Breast epithelium (tissue), 4 donors: ENCODE results near the gene KCNK7. TPM values are rescaled to one million over a fixed set of nuclear protein-coding genes. Genes with fewer than 3 reads are reported as not detected.

ENCODE experiments used
- DNase-seq, 2 donors: peaks; one replicate each; pipeline ENCODE4 v3.0.0-alpha.2; 2019; ENCODE audit warnings: low spot score in 2 of 2
- H3K27ac ChIP-seq, 2 donors: fragments of 200-600 bp; sonication (generic) in 1 of 2; one replicate each; pipeline ENCODE4 v1.5.1; 2016 to 2019; ENCODE audit warnings: mild to moderate bottlenecking in 1 of 2
- H3K27me3 ChIP-seq, 2 donors: fragments of 200-600 bp; sonication (generic) in 1 of 2; one replicate each; pipeline versions ENCODE4 v1.5.1 to v1.6.0; 2017 to 2019; ENCODE audit warnings: control low read depth in 1 of 2, mild to moderate bottlenecking in 1 of 2
- H3K36me3 ChIP-seq: fragments of 200-600 bp; one replicate; pipeline ENCODE4 v1.5.1; 2019
- H3K4me1 ChIP-seq, 2 donors: fragments of 200-600 bp; sonication (generic); one replicate each; pipeline ENCODE4 v1.5.1; 2016 to 2019; ENCODE audit warnings: control low read depth in 1 of 2
- H3K4me3 ChIP-seq, 3 donors: fragments of 200-600 bp; sonication (generic); 1 replicate in 2 of 3; 2 replicates in 1 of 3; pipeline ENCODE4 v1.5.1; 2016 to 2019; ENCODE audit warnings: mild to moderate bottlenecking in 3 of 3, moderate library complexity in 2 of 3
- H3K9me3 ChIP-seq, 2 donors: fragments of 200-600 bp; sonication (generic) in 1 of 2; one replicate each; pipeline ENCODE4 v1.5.1; 2016 to 2019; ENCODE audit warnings: control low read depth in 1 of 2
- CTCF ChIP-seq, 3 donors: fragments of 450-650 bp; IDR thresholded peaks; one replicate each; pipeline ENCODE4 v1.5.1; 2016 to 2017; ENCODE audit warnings: antibody characterized with exemption in 3 of 3, mild to moderate bottlenecking in 3 of 3, moderate library complexity in 3 of 3
- POLR2A ChIP-seq: fragments of 450-650 bp; IDR thresholded peaks from one replicate; pipeline ENCODE4 v1.6.1; 2016; ENCODE audit warnings: antibody characterized with exemption, mild to moderate bottlenecking, moderate library complexity
- POLR2AphosphoS5 ChIP-seq, 3 donors: sonication (generic); formaldehyde crosslinking; IDR thresholded peaks; one replicate each; pipeline ENCODE4 v1.6.1; 2017; ENCODE audit warnings: antibody characterized with exemption in 3 of 3
- intact Hi-C: fragments of 100-400 bp; cut with DNase I; formaldehyde crosslinking; loops from one replicate; pipeline ENCODE4 v1.15.1; 2023; ENCODE audit warnings: low total_unique reads
- total RNA-seq, 3 donors: library from RNA; depleted of rRNA; stranded (reverse); fragments of >200 nt; gene quantifications; one replicate each; pipeline ENCODE4 v1.1.0, GENCODE V29; 2016

Gene KCNK7
- total RNA-seq, 3 donors from 2014 or later, result 0.33 to 2.2 (median 0.80) TPM

DNA sequence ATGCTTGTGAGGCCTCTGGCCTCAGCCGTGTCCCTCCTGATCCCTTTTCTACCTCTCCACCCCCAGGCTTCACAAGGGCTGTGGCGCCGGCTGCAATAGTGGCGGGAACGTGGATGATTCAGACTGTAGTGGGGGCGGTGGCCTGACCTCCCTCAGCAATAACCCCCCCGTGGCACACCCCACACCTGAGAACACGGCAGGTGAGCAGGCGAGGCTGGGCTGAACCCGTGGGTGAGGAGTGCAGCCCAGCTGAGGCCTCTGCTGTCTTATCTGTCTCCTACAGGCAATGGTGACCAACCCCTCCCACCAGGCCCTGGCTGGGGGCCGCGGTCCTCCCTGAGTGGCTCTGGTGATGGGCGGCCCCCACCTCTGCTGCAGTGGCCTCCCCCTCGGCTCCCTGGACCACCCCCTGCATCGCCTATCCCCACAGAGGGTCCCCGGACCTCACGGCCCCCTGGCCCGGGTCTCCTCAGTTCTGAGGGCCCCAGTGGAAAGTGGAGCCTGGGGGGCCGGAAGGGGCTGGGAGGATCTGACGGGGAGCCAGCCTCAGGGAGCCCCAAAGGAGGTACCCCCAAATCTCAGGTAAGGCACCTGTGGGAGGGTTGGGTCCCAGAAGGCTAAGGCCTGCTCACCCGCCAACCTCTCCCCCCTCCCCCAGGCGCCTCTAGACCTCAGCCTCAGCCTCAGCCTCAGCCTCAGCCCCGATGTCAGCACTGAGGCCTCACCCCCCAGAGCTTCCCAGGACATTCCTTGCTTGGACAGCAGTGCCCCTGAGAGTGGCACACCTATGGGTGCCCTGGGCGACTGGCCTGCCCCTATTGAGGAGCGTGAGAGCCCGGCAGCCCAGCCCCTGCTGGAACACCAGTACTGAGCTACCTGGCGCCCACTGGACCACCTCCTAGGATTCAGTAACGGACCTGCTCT, 40.8 kb upstream of the KCNK7 start:
- peaks cover 6% of the 10 kb centered on the region for H3K36me3 ChIP-seq
- intact Hi-C loops, result no loop called here

DNA sequence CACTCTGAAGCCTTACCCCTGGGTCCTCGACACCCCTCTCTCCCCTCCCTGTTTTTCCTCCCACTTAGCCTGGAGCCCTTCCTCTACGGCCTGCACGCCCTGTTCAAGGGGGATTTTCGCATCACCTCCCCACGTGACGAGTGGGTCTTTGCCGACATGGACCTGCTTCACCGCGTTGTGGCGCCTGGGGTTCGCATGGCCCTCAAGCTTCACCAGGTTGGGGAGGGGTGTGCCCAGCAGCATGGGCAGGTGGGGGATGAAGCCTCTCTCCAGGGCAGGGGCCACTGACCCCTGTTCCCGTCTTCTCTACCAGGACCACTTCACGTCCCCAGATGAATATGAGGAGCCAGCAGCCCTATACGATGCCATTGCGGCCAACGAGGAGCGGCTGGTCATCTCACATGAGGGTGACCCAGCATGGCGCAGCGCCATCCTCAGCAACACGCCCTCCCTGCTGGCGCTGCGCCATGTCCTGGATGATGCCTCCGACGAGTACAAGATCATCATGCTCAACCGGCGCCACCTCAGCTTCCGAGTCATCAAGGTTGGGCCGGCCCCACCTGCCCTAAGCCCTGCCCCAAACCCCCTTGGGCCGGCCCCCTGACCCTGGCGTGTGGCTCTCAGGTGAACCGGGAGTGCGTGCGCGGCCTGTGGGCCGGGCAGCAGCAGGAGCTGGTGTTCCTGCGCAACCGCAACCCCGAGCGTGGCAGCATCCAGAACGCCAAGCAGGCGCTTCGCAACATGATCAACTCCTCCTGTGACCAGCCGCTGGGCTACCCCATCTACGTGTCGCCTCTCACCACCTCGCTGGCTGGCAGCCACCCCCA, 39.5 kb upstream of the KCNK7 start:
- H3K27me3 ChIP-seq, result no peaks in the 10 kb centered on the region
- H3K27ac ChIP-seq, result no peak overlapping the region
- H3K9me3 ChIP-seq, result no peaks in the 10 kb centered on the region
- peaks cover 6% of the 10 kb centered on the region for H3K36me3 ChIP-seq
- DNase-seq, result no peak
- peaks cover 8 to 12% of the 10 kb centered on the region in 2 donors for H3K4me1 ChIP-seq
- no peak overlapping the region for H3K4me3 ChIP-seq
- TF ChIP-seq CTCF (IDR thresholded peaks at IDR 0.05) (no peak), POLR2A (no peak), POLR2AphosphoS5 (IDR thresholded peaks at IDR 0.05) (no peak)
- intact Hi-C loops, result no loop called here

More for the DNA sequence above, 40.8 kb upstream of the KCNK7 start:
- Histone ChIP-seq H3K4me1 (peaks cover 8 to 12% of the 10 kb centered on the region in 2 donors), H3K4me3 (no peak overlapping the region), H3K9me3 (no peaks in the 10 kb centered on the region), H3K27me3 (no peaks in the 10 kb centered on the region), H3K27ac (peak overlapping the region in 1 of 2 donors; percentile 48)
- no peak for TF ChIP-seq CTCF (IDR thresholded peaks at IDR 0.05)
- TF ChIP-seq POLR2A, result no peak
- TF ChIP-seq POLR2AphosphoS5 (IDR thresholded peaks at IDR 0.05), result no peak
- no peak for DNase-seq

DNA sequence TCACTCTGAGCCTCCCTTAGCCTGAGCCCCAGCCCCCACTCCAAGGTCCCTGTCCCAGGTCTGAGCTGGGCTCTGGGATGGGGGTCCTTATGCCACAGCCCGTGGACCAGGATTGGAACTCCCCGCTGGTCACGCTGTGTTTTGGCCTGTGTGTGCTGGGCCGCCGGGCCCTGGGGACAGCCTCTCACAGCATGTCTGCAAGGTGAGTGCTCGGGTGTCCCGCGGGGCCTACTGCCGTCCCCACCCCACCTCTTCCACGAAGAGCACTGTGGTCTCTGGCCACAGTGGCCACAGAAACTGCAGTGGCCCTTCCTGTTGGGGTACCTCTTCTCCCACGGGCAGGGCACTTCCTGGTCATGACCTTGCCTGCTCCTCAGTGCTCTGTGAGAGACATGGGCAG, 38.8 kb upstream of the KCNK7 start:
- peaks cover 7% of the 10 kb centered on the region for H3K36me3 ChIP-seq
- intact Hi-C loops, result no loop called here

GRCh38 chr11:65634109-65634436, 38.5 kb upstream of the KCNK7 start:
- no peak for TF ChIP-seq CTCF (IDR thresholded peaks at IDR 0.05)
- no peak for TF ChIP-seq POLR2AphosphoS5 (IDR thresholded peaks at IDR 0.05)
- no peak for TF ChIP-seq POLR2A
- no peak overlapping the region for H3K27ac ChIP-seq
- intact Hi-C loops, result no loop called here
- no peaks in the 10 kb centered on the region for H3K27me3 ChIP-seq
- DNase-seq, result no peak
- H3K36me3 ChIP-seq, result peaks cover 11% of the 10 kb centered on the region
- no peak overlapping the region for H3K4me3 ChIP-seq
- no peaks in the 10 kb centered on the region for H3K9me3 ChIP-seq
- H3K4me1 ChIP-seq, result peaks cover 8 to 11% of the 10 kb centered on the region in 2 donors

More for the DNA sequence above, 38.8 kb upstream of the KCNK7 start:
- Histone ChIP-seq H3K27me3 (no peaks in the 10 kb centered on the region), H3K4me1 (peaks cover 8 to 12% of the 10 kb centered on the region in 2 donors), H3K4me3 (no peak overlapping the region), H3K27ac (no peak overlapping the region), H3K9me3 (no peaks in the 10 kb centered on the region)
- DNase-seq, result no peak
- TF ChIP-seq POLR2A (no peak), POLR2AphosphoS5 (IDR thresholded peaks at IDR 0.05) (no peak), CTCF (IDR thresholded peaks at IDR 0.05) (no peak)
